Lung (tissue), 13 donors: Measurements from ENCODE around the gene ZNF729. TPM values are rescaled to one million over a fixed set of nuclear protein-coding genes. Genes with fewer than 3 reads are reported as not detected.

ENCODE experiments used
- ATAC-seq: fragments of 200-7000 bp; cut with Tn5 transposase; one replicate; pipeline ENCODE4 v1.9.1; 2020; ENCODE audit warnings: moderate number of reproducible peaks; ENCODE audit not compliant: insufficient read depth, low FRiP score
- DNase-seq, 3 donors: peaks; one replicate each; pipeline ENCODE4 v3.0.0-alpha.2; 2013 to 2017
- H3K27ac ChIP-seq, 2 donors: one replicate each; pipeline ENCODE4 v1.5.1; 2013; ENCODE audit warnings: mild to moderate bottlenecking in 2 of 2, moderate library complexity in 2 of 2, control low read depth in 1 of 2, inconsistent platforms in 1 of 2, low read depth in 1 of 2, low read length in 1 of 2
- H3K27me3 ChIP-seq, 3 donors: one replicate each; pipeline ENCODE4 v1.5.1; 2013; ENCODE audit warnings: low read length in 2 of 3; ENCODE audit not compliant: control insufficient read depth in 3 of 3, insufficient read depth in 3 of 3
- H3K36me3 ChIP-seq, 4 donors: one replicate each; pipeline ENCODE4 v1.5.1; 2013; ENCODE audit warnings: low read length in 4 of 4, mild to moderate bottlenecking in 1 of 4, moderate library complexity in 1 of 4; ENCODE audit not compliant: control insufficient read depth in 4 of 4, insufficient read depth in 4 of 4
- H3K4me1 ChIP-seq, 5 donors: one replicate each; pipeline ENCODE4 v1.5.1; 2013; ENCODE audit warnings: low read length in 5 of 5, mild to moderate bottlenecking in 2 of 5, moderate library complexity in 1 of 5; ENCODE audit not compliant: control insufficient read depth in 5 of 5, insufficient read depth in 5 of 5
- H3K4me3 ChIP-seq: one replicate; pipeline ENCODE4 v1.5.1; 2013; ENCODE audit warnings: mild to moderate bottlenecking, control low read depth, moderate library complexity
- H3K9ac ChIP-seq, 2 donors: one replicate each; pipeline ENCODE4 v1.5.1; 2013; ENCODE audit warnings: low read length in 2 of 2, control low read depth in 1 of 2; ENCODE audit not compliant: insufficient read depth in 1 of 2
- H3K9me3 ChIP-seq, 4 donors: one replicate each; pipeline ENCODE4 v1.5.1; 2013; ENCODE audit warnings: low read length in 3 of 4, mild to moderate bottlenecking in 1 of 4, moderate library complexity in 1 of 4; ENCODE audit not compliant: control insufficient read depth in 4 of 4, insufficient read depth in 3 of 4
- WGBS, 2 donors: extraction: QIAGEN DNeasy Blood & Tissue Kit; methylation state at CpG; one replicate each; pipeline ENCODE4 v1.1.7; 2013; 5-methylcytosine and 5-hydroxymethylcytosine counted together
- polyA plus RNA-seq, 2 donors: library from polyadenylated mRNA; stranded (reverse); fragments of 200-250 nt; gene quantifications; one replicate each; pipeline ENCODE4 v1.2.1, GENCODE V29; 2013
- small RNA-seq: library from RNA; depleted of rRNA; stranded (forward); fragments of <200 nt; gene quantifications from one replicate; pipeline ENCODE3, GENCODE V24; 2014; ENCODE audit warnings: low replicate concordance
- total RNA-seq, 2 donors: library from RNA; depleted of rRNA in 1 of 2; stranded (reverse); fragments of >200 nt in 1 of 2; gene quantifications; one replicate each; pipeline ENCODE4 v1.2.1, GENCODE V29; 2014 to 2021
- TF ChIP-seq, protein P1 (sequence below): IDR thresholded peaks from 2 replicates; pipeline ENCODE4 v1.5.1; 2012; ENCODE audit warnings: mild to moderate bottlenecking; ENCODE audit errors: control extremely low read depth, extremely low read depth
- donor health status: control.
- donor health status: control.
- donor health status: Bipolar disorder and iron deficiency.
- donor health status: healthy.
- donor health status: DM: yes; HTN: yes; CAD: no.

ZNF729 gene
- total and polyA plus RNA-seq, 4 donors: not detected

DNA sequence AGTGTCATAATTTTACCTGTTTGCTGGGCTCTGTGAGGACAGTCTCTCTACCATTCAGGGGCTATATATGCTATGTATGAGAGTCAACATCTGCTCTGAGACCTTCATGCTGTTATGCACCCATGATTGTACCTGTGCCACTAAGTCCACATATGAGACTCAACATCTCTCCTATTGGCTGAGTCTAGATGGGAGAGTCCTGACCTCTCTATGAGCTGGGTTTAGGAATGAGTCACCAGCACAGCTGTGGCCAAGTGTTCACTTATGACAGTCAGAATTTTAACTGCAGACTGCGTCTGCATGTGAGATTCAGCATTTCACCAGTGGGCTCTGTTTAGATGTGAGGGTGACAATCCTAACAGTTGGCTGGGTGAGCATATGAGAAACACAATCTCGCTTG is 49.5 kb downstream of the ZNF729 start:
- Histone ChIP-seq H3K9ac (no peak overlapping the region), H3K27me3 (no peaks in the 10 kb centered on the region), H3K4me1 (no peaks in the 10 kb centered on the region), H3K4me3 (no peak overlapping the region), H3K36me3 (no peaks in the 10 kb centered on the region), H3K27ac (no peak overlapping the region), H3K9me3 (peaks cover 0 to 29% (median 3%) of the 10 kb centered on the region in 4 donors)
- TF ChIP-seq, protein P1, sequence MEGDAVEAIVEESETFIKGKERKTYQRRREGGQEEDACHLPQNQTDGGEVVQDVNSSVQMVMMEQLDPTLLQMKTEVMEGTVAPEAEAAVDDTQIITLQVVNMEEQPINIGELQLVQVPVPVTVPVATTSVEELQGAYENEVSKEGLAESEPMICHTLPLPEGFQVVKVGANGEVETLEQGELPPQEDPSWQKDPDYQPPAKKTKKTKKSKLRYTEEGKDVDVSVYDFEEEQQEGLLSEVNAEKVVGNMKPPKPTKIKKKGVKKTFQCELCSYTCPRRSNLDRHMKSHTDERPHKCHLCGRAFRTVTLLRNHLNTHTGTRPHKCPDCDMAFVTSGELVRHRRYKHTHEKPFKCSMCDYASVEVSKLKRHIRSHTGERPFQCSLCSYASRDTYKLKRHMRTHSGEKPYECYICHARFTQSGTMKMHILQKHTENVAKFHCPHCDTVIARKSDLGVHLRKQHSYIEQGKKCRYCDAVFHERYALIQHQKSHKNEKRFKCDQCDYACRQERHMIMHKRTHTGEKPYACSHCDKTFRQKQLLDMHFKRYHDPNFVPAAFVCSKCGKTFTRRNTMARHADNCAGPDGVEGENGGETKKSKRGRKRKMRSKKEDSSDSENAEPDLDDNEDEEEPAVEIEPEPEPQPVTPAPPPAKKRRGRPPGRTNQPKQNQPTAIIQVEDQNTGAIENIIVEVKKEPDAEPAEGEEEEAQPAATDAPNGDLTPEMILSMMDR: no peak
- DNase-seq (no peak), ATAC-seq (no peak)
- WGBS, 2 donors: 77 to 90% methylated on average over 2 of the region's 2 CpGs

DNA sequence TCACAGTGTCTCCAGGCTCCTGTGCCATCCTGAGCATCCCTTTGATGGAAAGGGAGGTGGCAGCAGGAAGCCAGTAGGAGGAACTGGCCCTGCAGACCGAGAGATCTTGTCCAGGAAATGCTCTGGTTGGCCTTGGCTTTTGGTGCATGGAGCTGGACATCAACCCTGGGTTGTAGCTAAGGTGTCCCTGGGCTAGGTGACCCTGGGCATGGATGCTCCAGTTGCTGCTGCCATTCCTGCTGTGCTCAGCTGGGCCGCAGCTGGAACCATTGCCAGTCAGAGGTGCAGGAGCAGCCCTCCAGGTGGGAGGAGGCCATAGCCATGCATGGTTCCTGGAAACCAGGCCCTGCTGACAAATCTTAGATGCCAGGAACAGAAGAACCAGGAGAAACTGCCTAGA is 68.4 kb downstream of the ZNF729 start:
- DNase-seq (no peak), ATAC-seq (no peak)
- H3K4me1 ChIP-seq: no peaks in the 10 kb centered on the region
- H3K27ac ChIP-seq: no peak overlapping the region
- H3K4me3 ChIP-seq: no peak overlapping the region
- TF ChIP-seq, protein P1: no peak
- peaks cover 0 to 23% (median 8%) of the 10 kb centered on the region in 4 donors for H3K9me3 ChIP-seq
- WGBS, 2 donors: 69 to 73% methylated on average over 2 of the region's 2 CpGs
- H3K36me3 ChIP-seq: no peaks in the 10 kb centered on the region
- H3K27me3 ChIP-seq: no peaks in the 10 kb centered on the region
- no peak overlapping the region for H3K9ac ChIP-seq

Small RNA genes lying within 50 kb of the gene (small RNA-seq; reads per million reads assigned to genes)
- not detected for gene AC011494.1

Other genes starting within 250 kb of the ZNF729 start
- gene ZNF257, start 234.0 kb upstream of the ZNF729 start, total RNA-seq: 1 to 10 TPM; 1.1 to 2.1 TPM
- gene ZNF257, start 234.0 kb upstream of the ZNF729 start, polyA plus RNA-seq: under 1 TPM; 0.16 to 0.77 TPM
- gene ZNF676, start 89.5 kb upstream of the ZNF729 start, total RNA-seq: under 1 TPM; 0.54 to 0.71 TPM
- under 1 TPM; 0.02 to 0.22 TPM for gene ZNF676, start 89.5 kb upstream of the ZNF729 start, polyA plus RNA-seq
- gene ZNF98, start 135.9 kb downstream of the ZNF729 start, total RNA-seq: 1 to 10 TPM in 1 of 2 donors, under 1 TPM in 1; 0.61 to 4.3 TPM
- under 1 TPM in 1 of 2 donors, not detected in 1; 0.23 TPM for gene ZNF98, start 135.9 kb downstream of the ZNF729 start, polyA plus RNA-seq